Endothelial cell of umbilical vein (primary cell): ENCODE measurements around the gene CCL17. TPM values are rescaled to one million over a fixed set of nuclear protein-coding genes. Genes with fewer than 3 reads are reported as not detected.

Experiments
- BruUV-seq: library from RNA; stranded (reverse); fragments of 400-500 nt; replicated peaks from 2 replicates; lab custom pipeline; 2021; lab: Mats Ljungman, UMichigan
- CTCF ChIA-PET: fragments of 300-600, 350-600 bp; sonication (Branson Sonifier 250); formaldehyde crosslinking; loops from one replicate; lab custom pipeline; 2021; ENCODE audit warnings: antibody characterized with exemption, inconsistent platforms; lab: Charles Lee
- POLR2A ChIA-PET: fragments of 300-600, 350-600 bp; sonication (Branson Sonifier 250); formaldehyde crosslinking; loops from one replicate; lab custom pipeline; 2021; ENCODE audit warnings: antibody characterized with exemption, inconsistent platforms; lab: Charles Lee
- DNase-seq: peaks from one replicate; pipeline ENCODE4 v3.0.0-alpha.2; 2011; ENCODE audit warnings: low read depth, low spot score
- FAIRE-seq: peaks from 2 replicates; lab custom pipeline; 2011; peaks lifted over from hg19 to GRCh38; lab: Jason Lieb, UNC
- H2AFZ ChIP-seq: 2 replicates; pipeline ENCODE4 v1.6.0; 2012; ENCODE audit warnings: low read depth, low read length, control low read depth, inconsistent platforms
- H3K27ac ChIP-seq: 2 replicates; pipeline ENCODE4 v1.5.1; 2011; ENCODE audit warnings: low read depth, mild to moderate bottlenecking, control low read depth, low read length, moderate library complexity; ENCODE audit not compliant: insufficient read depth
- H3K27me3 ChIP-seq, 2 experiments: 2 replicates each; pipeline versions ENCODE4 v1.6.0 to v1.6.1; 2011; ENCODE audit warnings: low read length in 2 of 2, mixed read lengths in 1 of 2; ENCODE audit not compliant: control insufficient read depth in 2 of 2, insufficient read depth in 2 of 2
- H3K36me3 ChIP-seq, 2 experiments: 2 replicates in 1 of 2; 3 replicates in 1 of 2; pipeline ENCODE4 v1.5.1; 2011; ENCODE audit warnings: low read length in 2 of 2, mild to moderate bottlenecking in 1 of 2, moderate library complexity in 1 of 2; ENCODE audit not compliant: control insufficient read depth in 2 of 2, insufficient read depth in 2 of 2; ENCODE audit errors: extremely low read depth in 1 of 2
- H3K4me1 ChIP-seq: 3 replicates; pipeline ENCODE4 v1.5.1; 2011; ENCODE audit warnings: mild to moderate bottlenecking, low read length; ENCODE audit not compliant: control insufficient read depth, insufficient read depth; ENCODE audit errors: extremely low read depth
- H3K4me2 ChIP-seq: 2 replicates; pipeline ENCODE4 v1.6.1; 2011; ENCODE audit warnings: low read length, control low read depth, mixed read lengths; ENCODE audit not compliant: insufficient read depth
- H3K4me3 ChIP-seq, 3 experiments: fragments of 200-600 bp in 1 of 3; sonication (generic), shearing (Covaris generic) in 1 of 3; replicated peaks in 1 of 3; 2 replicates each; pipeline ENCODE4 v1.5.1; 2011 to 2016; ENCODE audit warnings: control low read depth in 3 of 3, low read length in 3 of 3, mild to moderate bottlenecking in 2 of 3, inconsistent platforms in 1 of 3, low read depth in 1 of 3, moderate library complexity in 1 of 3; ENCODE audit not compliant: insufficient read depth in 1 of 3
- H3K79me2 ChIP-seq: 2 replicates; pipeline ENCODE4 v1.6.0; 2012; ENCODE audit warnings: low read length, inconsistent platforms; ENCODE audit not compliant: control insufficient read depth, insufficient read depth
- H3K9ac ChIP-seq: replicated peaks from 2 replicates; pipeline ENCODE3; 2011; ENCODE audit warnings: low read length, control low read depth; ENCODE audit not compliant: insufficient read depth; ENCODE audit errors: extremely low read depth
- H3K9me1 ChIP-seq: replicated peaks from 3 replicates; pipeline ENCODE4 v1.6.0; 2011; ENCODE audit warnings: mild to moderate bottlenecking, low read length; ENCODE audit not compliant: control insufficient read depth, insufficient read depth; ENCODE audit errors: extremely low read depth
- H3K9me3 ChIP-seq: replicated peaks from 2 replicates; pipeline ENCODE4 v1.5.1; 2012; ENCODE audit warnings: low read length, inconsistent platforms; ENCODE audit not compliant: control insufficient read depth, insufficient read depth
- H4K20me1 ChIP-seq: replicated peaks from 2 replicates; pipeline ENCODE3; 2011; ENCODE audit warnings: mild to moderate bottlenecking, low read length; ENCODE audit not compliant: control insufficient read depth, insufficient read depth; ENCODE audit errors: extremely low read depth
- EZH2 ChIP-seq: IDR thresholded peaks from 2 replicates; pipeline ENCODE4 v1.6.1; 2012; ENCODE audit warnings: borderline replicate concordance, low read depth, mild to moderate bottlenecking, moderate library complexity, low read length, inconsistent platforms; ENCODE audit not compliant: severe bottlenecking
- FOS ChIP-seq: IDR thresholded peaks from 2 replicates; pipeline ENCODE4 v1.6.1; 2011; ENCODE audit warnings: mild to moderate bottlenecking, low read length, moderate library complexity, borderline replicate concordance; ENCODE audit not compliant: insufficient read depth
- GATA2 ChIP-seq: IDR thresholded peaks from 2 replicates; pipeline ENCODE4 v1.7.0; 2011; ENCODE audit warnings: low read depth, mild to moderate bottlenecking, moderate library complexity, mixed read lengths, low read length; ENCODE audit not compliant: insufficient read length, insufficient read depth
- MYC ChIP-seq: IDR thresholded peaks from one replicate; pipeline ENCODE4 v1.6.1; 2011; ENCODE audit warnings: mild to moderate bottlenecking, low read depth, low read length
- POLR2A ChIP-seq: IDR thresholded peaks from 2 replicates; pipeline ENCODE4 v1.6.1; 2012; ENCODE audit warnings: low read depth, mild to moderate bottlenecking, control low read depth, low read length
- POLR2AphosphoS5 ChIP-seq: IDR thresholded peaks from 2 replicates; pipeline ENCODE4 v1.6.1; 2012; ENCODE audit warnings: low read depth, mild to moderate bottlenecking, control low read depth, low read length, moderate library complexity; ENCODE audit not compliant: insufficient read depth
- dilution Hi-C: fragments of 300-500 bp; cut with MboI; formaldehyde crosslinking; loops from one replicate; pipeline ENCODE4 v1.15.0; 2019; ENCODE audit warnings: low sequenced_read_pairs; ENCODE audit not compliant: extremely low pct_ligation_motif_present
- intact Hi-C: fragments of 100-400 bp; cut with micrococcal nuclease; formaldehyde crosslinking; loops from one replicate; pipeline ENCODE4 v1.10.0; 2022
- polyA plus RNA-seq, 4 experiments: library from polyadenylated mRNA; depleted of rRNA in 3 of 4; stranded (reverse) in 3 of 4; unstranded in 1 of 4; fragments of >200 nt; gene quantifications; 2 replicates each; pipeline versions ENCODE4 v1.2.1 to v1.2.3, GENCODE V29; 2011 to 2012; ENCODE audit warnings: missing spikeins in 1 of 4
- total RNA-seq: library from RNA; stranded (reverse); gene quantifications from 2 replicates; pipeline ENCODE4 v1.2.3, GENCODE V29; 2021
- TF ChIP-seq, protein P1 (sequence below), 2 donors: IDR thresholded peaks; 1 replicate in 1 of 2; 2 replicates in 1 of 2; pipeline ENCODE4 v1.5.1; 2011; ENCODE audit warnings: low read length in 2 of 2, mild to moderate bottlenecking in 2 of 2, moderate library complexity in 2 of 2, control low read depth in 1 of 2, inconsistent platforms in 1 of 2, low read depth in 1 of 2; ENCODE audit not compliant: insufficient read depth in 1 of 2; ENCODE audit errors: extremely low read depth in 1 of 2
- TF ChIP-seq, protein P2 (sequence below): IDR thresholded peaks from 2 replicates; pipeline ENCODE4 v1.6.1; 2011; ENCODE audit not compliant: insufficient read depth, insufficient read length

The CCL17 gene
- total and polyA plus RNA-seq, 2 donors (not counting 3 experiments of a cell fraction or from before 2014, with no cell fraction given): not detected

DNA sequence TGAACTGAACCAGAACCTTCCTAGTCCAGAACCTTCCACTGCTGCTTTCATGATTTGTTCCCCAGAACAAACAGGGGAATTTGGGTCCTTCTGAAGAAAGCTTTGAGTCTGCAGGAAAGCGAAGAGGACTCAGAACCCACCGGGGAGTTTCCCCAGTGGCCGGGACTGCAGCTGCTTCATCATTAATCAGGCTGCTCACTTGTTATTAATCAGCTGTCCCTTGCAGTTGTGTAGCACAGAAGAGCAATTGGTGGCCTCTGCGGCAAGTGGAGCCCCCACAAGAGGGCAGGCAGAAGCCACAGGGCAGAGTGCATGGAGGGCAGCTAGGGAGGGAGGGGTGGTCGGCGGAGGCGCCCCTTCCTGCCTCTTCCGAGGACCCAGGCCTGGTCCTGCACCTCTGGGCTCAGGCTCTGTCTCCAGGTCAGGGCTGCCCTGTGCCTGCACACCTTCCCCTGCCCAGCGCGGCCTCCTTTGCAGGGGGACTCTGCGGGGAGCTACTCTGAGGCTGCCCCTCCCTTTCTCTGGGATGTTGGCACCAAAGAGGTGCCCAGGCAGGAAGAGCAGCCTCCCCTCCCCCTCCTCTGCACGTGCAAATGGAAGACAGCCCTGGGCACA is 6.9 kb downstream of the CCL17 start:
- no peak for DNase-seq
- Histone ChIP-seq H2AFZ (no peak overlapping the region), H3K4me3 (no peak overlapping the region), H3K4me1 (peaks cover 10% of the 10 kb centered on the region), H3K9me3 (no peaks in the 10 kb centered on the region), H3K79me2 (no peaks in the 10 kb centered on the region), H3K27me3 (peaks cover 0 to 2% of the 10 kb centered on the region in 2 experiments), H3K9ac (no peak overlapping the region), H3K36me3 (no peaks in the 10 kb centered on the region), H3K27ac (no peak overlapping the region), H3K9me1 (no peaks in the 10 kb centered on the region), H4K20me1 (no peaks in the 10 kb centered on the region), H3K4me2 (no peak overlapping the region)
- no TSS peak for BruUV-seq
- ChIA-PET CTCF (interaction anchor here (16.2 kb wide), 1 partner anchor 106 kb away, joined by 507 read pairs; no protein-coding TSS in a partner anchor), POLR2A (no interaction called here)
- dilution Hi-C loops (loop anchor here (25.0 kb wide), 1 partner anchor 99 kb away; no protein-coding TSS in a partner anchor), intact Hi-C loops (no loop called here)
- no peak for FAIRE-seq
- TF ChIP-seq, protein P1, sequence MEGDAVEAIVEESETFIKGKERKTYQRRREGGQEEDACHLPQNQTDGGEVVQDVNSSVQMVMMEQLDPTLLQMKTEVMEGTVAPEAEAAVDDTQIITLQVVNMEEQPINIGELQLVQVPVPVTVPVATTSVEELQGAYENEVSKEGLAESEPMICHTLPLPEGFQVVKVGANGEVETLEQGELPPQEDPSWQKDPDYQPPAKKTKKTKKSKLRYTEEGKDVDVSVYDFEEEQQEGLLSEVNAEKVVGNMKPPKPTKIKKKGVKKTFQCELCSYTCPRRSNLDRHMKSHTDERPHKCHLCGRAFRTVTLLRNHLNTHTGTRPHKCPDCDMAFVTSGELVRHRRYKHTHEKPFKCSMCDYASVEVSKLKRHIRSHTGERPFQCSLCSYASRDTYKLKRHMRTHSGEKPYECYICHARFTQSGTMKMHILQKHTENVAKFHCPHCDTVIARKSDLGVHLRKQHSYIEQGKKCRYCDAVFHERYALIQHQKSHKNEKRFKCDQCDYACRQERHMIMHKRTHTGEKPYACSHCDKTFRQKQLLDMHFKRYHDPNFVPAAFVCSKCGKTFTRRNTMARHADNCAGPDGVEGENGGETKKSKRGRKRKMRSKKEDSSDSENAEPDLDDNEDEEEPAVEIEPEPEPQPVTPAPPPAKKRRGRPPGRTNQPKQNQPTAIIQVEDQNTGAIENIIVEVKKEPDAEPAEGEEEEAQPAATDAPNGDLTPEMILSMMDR (IDR thresholded peaks at IDR 0.05; ENCODE audit: extremely low read depth in 1 of 2, insufficient read depth in 1 of 2, low read depth in 1 of 2, low read length in 2 of 2): no peak
- no peak for TF ChIP-seq POLR2A
- TF ChIP-seq GATA2: no peak
- no peak for TF ChIP-seq POLR2AphosphoS5
- TF ChIP-seq MYC: no peak

DNA sequence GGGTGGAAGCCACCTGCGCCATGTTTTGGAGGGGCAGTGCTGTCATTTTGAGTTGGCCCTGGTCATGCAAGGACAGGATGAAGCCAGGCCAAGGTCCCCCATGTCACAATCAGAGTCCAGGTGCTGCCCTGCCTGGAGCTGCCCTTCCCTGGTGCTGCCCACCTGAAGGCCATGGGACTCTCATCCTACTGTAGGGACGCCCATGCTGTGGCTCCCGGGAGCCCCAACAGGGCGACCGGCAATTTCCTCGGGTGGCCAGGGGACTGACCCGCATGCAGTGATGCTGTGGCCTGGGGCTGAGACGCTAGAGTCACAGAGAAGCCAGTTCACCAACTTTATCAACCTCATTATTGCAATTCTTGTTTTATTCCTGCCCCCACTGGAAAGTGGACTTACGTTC is 8.0 kb downstream of the CCL17 start:
- dilution Hi-C loops (loop anchor here (25.0 kb wide), 1 partner anchor 100 kb away; no protein-coding TSS in a partner anchor), intact Hi-C loops (no loop called here)
- Histone ChIP-seq H4K20me1 (no peaks in the 10 kb centered on the region), H3K4me3 (no peak overlapping the region), H3K9ac (no peak overlapping the region), H3K9me1 (no peaks in the 10 kb centered on the region), H2AFZ (no peak overlapping the region), H3K27me3 (no peaks in the 10 kb centered on the region), H3K4me2 (no peak overlapping the region), H3K9me3 (no peaks in the 10 kb centered on the region), H3K27ac (no peak overlapping the region), H3K79me2 (no peaks in the 10 kb centered on the region), H3K4me1 (peaks cover 13% of the 10 kb centered on the region), H3K36me3 (no peaks in the 10 kb centered on the region)
- ChIA-PET POLR2A (no interaction called here), CTCF (interaction anchor here (1.2 to 16.2 kb wide), 3 partner anchors 8 to 108 kb away, joined by 3 to 507 read pairs (median 5); partner anchors contain the start of gene CCL17)
- FAIRE-seq: no peak
- no peak for DNase-seq
- no TSS peak for BruUV-seq
- TF ChIP-seq, protein P2, sequence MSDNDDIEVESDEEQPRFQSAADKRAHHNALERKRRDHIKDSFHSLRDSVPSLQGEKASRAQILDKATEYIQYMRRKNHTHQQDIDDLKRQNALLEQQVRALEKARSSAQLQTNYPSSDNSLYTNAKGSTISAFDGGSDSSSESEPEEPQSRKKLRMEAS: no peak
- TF ChIP-seq POLR2A (no peak), EZH2 (no peak), FOS (no peak), GATA2 (no peak), POLR2AphosphoS5 (no peak)
- TF ChIP-seq, protein P1 (IDR thresholded peaks at IDR 0.05; ENCODE audit: extremely low read depth in 1 of 2, insufficient read depth in 1 of 2, low read depth in 1 of 2, low read length in 2 of 2): no peak
